Measurements from ENCODE around the gene ULK3. TPM values are rescaled to one million over a fixed set of nuclear protein-coding genes. Genes with fewer than 3 reads are reported as not detected.

Gene ULK3
- total RNA-seq, 1 donor from 2014 or later = 24.0 TPM

- Histone ChIP-seq H3K4me3 (ENCODE audit: low read depth, low read length) (no peak overlapping the region), H3K27me3 (ENCODE audit: control insufficient read depth, insufficient read depth, low read length) (no peaks in the 10 kb centered on the region), H3K36me3 (ENCODE audit: control insufficient read depth, insufficient read depth, low read length) (no peaks in the 10 kb centered on the region)
- no peak for TF ChIP-seq CTCF (IDR thresholded peaks at IDR 0.05; ENCODE audit: insufficient read depth, low read length, poor library complexity, severe bottlenecking)
- no peak for DNase-seq (ENCODE audit: low read depth)
Observed at GRCh38 chr15:74815961-74816360, 27.0 kb downstream of the ULK3 start.

- no peaks in the 10 kb centered on the region for H3K36me3 ChIP-seq (ENCODE audit: control insufficient read depth, insufficient read depth, low read length)
- no peaks in the 10 kb centered on the region for H3K27me3 ChIP-seq (ENCODE audit: control insufficient read depth, insufficient read depth, low read length)
- no peak for TF ChIP-seq CTCF (IDR thresholded peaks at IDR 0.05; ENCODE audit: insufficient read depth, low read length, poor library complexity, severe bottlenecking)
- no peak for DNase-seq (ENCODE audit: low read depth)
- H3K4me3 ChIP-seq (ENCODE audit: low read depth, low read length) = no peak overlapping the region
Observed at GRCh38 chr15:74815121-74815934, 27.6 kb downstream of the ULK3 start.

- H3K27me3 ChIP-seq (ENCODE audit: control insufficient read depth, insufficient read depth, low read length) = no peaks in the 10 kb centered on the region
- TF ChIP-seq CTCF (IDR thresholded peaks at IDR 0.05; ENCODE audit: insufficient read depth, low read length, poor library complexity, severe bottlenecking) = no peak
- H3K36me3 ChIP-seq (ENCODE audit: control insufficient read depth, insufficient read depth, low read length) = no peaks in the 10 kb centered on the region
- no peak for DNase-seq (ENCODE audit: low read depth)
- no peak within 1 kb of the TSS for H3K4me3 ChIP-seq (ENCODE audit: low read depth, low read length)
Observed at GRCh38 chr15:74812533-74812932, 30.4 kb downstream of the ULK3 start, which contains the start of gene LMAN1L. TSS of gene LMAN1L (plus strand) at chr15:74812835. CDS start at chr15:74812855, 20 bp downstream.

GRCh38 chr15:74809956-74810355, 33.0 kb downstream of the ULK3 start:
- DNase-seq (ENCODE audit: low read depth) = no peak
- no peak for TF ChIP-seq CTCF (IDR thresholded peaks at IDR 0.05; ENCODE audit: insufficient read depth, low read length, poor library complexity, severe bottlenecking)
- no peaks in the 10 kb centered on the region for H3K27me3 ChIP-seq (ENCODE audit: control insufficient read depth, insufficient read depth, low read length)
- no peak overlapping the region for H3K4me3 ChIP-seq (ENCODE audit: low read depth, low read length)
- H3K36me3 ChIP-seq (ENCODE audit: control insufficient read depth, insufficient read depth, low read length) = no peaks in the 10 kb centered on the region

- no peak for TF ChIP-seq CTCF (IDR thresholded peaks at IDR 0.05; ENCODE audit: insufficient read depth, low read length, poor library complexity, severe bottlenecking)
- Histone ChIP-seq H3K4me3 (ENCODE audit: low read depth, low read length) (no peak overlapping the region), H3K27me3 (ENCODE audit: control insufficient read depth, insufficient read depth, low read length) (no peaks in the 10 kb centered on the region), H3K36me3 (ENCODE audit: control insufficient read depth, insufficient read depth, low read length) (no peaks in the 10 kb centered on the region)
- no peak for DNase-seq (ENCODE audit: low read depth)
Observed at GRCh38 chr15:74809242-74809641, 33.7 kb downstream of the ULK3 start.

GRCh38 chr15:74808840-74809229, 34.1 kb downstream of the ULK3 start:
- TF ChIP-seq CTCF (IDR thresholded peaks at IDR 0.05; ENCODE audit: insufficient read depth, low read length, poor library complexity, severe bottlenecking) = no peak
- H3K4me3 ChIP-seq (ENCODE audit: low read depth, low read length) = no peak overlapping the region
- no peak for DNase-seq (ENCODE audit: low read depth)
- no peaks in the 10 kb centered on the region for H3K36me3 ChIP-seq (ENCODE audit: control insufficient read depth, insufficient read depth, low read length)
- no peaks in the 10 kb centered on the region for H3K27me3 ChIP-seq (ENCODE audit: control insufficient read depth, insufficient read depth, low read length)
